Pancreas (tissue), 10 donors: Measurements from ENCODE around the gene TRIM62. TPM values are rescaled to one million over a fixed set of nuclear protein-coding genes. Genes with fewer than 3 reads are reported as not detected.

ENCODE experiments used
- ATAC-seq, 4 donors: fragments of 200-7000 bp; cut with Tn5 transposase; one replicate each; pipeline versions ENCODE4 v1.8.0 to v1.9.1; 2020; ENCODE audit warnings: mild to moderate bottlenecking in 4 of 4, moderate library complexity in 4 of 4
- DNase-seq, 6 donors: peaks; one replicate each; pipeline ENCODE4 v3.0.0-alpha.2; 2020
- FAIRE-seq: peaks from 2 replicates; lab custom pipeline; 2012; peaks lifted over from hg19 to GRCh38; lab: Jason Lieb, UNC
- H3K27ac ChIP-seq, 4 donors: fragments of 200-600 bp; sonication (generic); 1 replicate in 3 of 4; 2 replicates in 1 of 4; pipeline versions ENCODE4 v1.5.0 to v1.8.0; 2020
- H3K27me3 ChIP-seq, 4 donors: fragments of 200-600 bp; one replicate each; pipeline ENCODE4 v1.8.0; 2021
- H3K36me3 ChIP-seq, 3 donors: fragments of 200-600 bp; sonication (generic) in 1 of 3; one replicate each; pipeline versions ENCODE4 v1.5.0 to v1.8.0; 2020 to 2021
- H3K4me1 ChIP-seq, 3 donors: fragments of 200-600 bp; one replicate each; pipeline ENCODE4 v1.8.0; 2021
- H3K4me3 ChIP-seq, 4 donors: fragments of 200-600 bp; sonication (generic) in 2 of 4; one replicate each; pipeline versions ENCODE4 v1.5.0 to v1.8.0; 2020 to 2021
- H3K9me3 ChIP-seq, 4 donors: fragments of 200-600 bp; one replicate each; pipeline ENCODE4 v1.8.0; 2021
- CTCF ChIP-seq, 4 donors: fragments of 200-600 bp; sonication (generic) in 3 of 4; IDR thresholded peaks; one replicate each; pipeline versions ENCODE4 v1.5.0 to v1.8.0; 2021; ENCODE audit warnings: antibody characterized with exemption in 4 of 4
- WGBS, 2 donors: extraction: QIAGEN DNeasy Blood & Tissue Kit; methylation state at CpG; one replicate each; pipeline ENCODE4 v1.1.7; 2013; 5-methylcytosine and 5-hydroxymethylcytosine counted together
- intact Hi-C, 3 donors: fragments of 100-400 bp; cut with DNase I; formaldehyde crosslinking; loops; one replicate each; pipeline versions ENCODE4 v1.11.1 to v1.14.2; 2022
- polyA plus RNA-seq, 2 donors: library from polyadenylated mRNA; stranded (reverse); fragments of 200-250 nt; gene quantifications; one replicate each; pipeline ENCODE4 v1.2.3, GENCODE V29; 2013
- total RNA-seq, 6 donors: library from RNA; stranded (reverse); fragmentation: NEBNext Ultra II Directional in 4 of 6; extraction: Animal tissue kit (Norgen Biotek cat#: 25700) in 4 of 6; gene quantifications; one replicate each; pipeline versions ENCODE4 v1.2.1 to v1.2.4, GENCODE V29; 2021 to 2023
- donor health status: healthy with polysubstance abuse.
- donor health status: DM: no; HTN: no; CAD: no; lungs with moderate emphysema.
- donor health status: DM: no; HTN: no; CAD: no.
- donor health status: control.
- donor health status: control.
- donor health status: Bipolar disorder and iron deficiency.
- donor health status: DM: yes; HTN: yes; CAD: no.
- donor health status: DM: no; HTN: no; CAD: no.
- donor health status: DM: no; HTN: no; CAD: no.
- donor health status: DM: yes; HTN: yes; CAD: no.

The TRIM62 gene
- total and polyA plus RNA-seq, 8 donors: 1.6 to 4.3 (median 2.7) TPM

- Histone ChIP-seq H3K9me3 (no peaks in the 10 kb centered on the region), H3K27ac (no peak overlapping the region), H3K27me3 (no peaks in the 10 kb centered on the region), H3K4me3 (no peak overlapping the region), H3K36me3 (no peaks in the 10 kb centered on the region), H3K4me1 (no peaks in the 10 kb centered on the region)
- intact Hi-C loops: no loop called here
- no peak for TF ChIP-seq CTCF (IDR thresholded peaks at IDR 0.05)
- no peak for FAIRE-seq
- DNase-seq: no peak
- 66 to 86% methylated on average over 2 of the region's 2 CpGs for WGBS, 2 donors
- peak in 2 of 4 donors; percentile 29 to 56 for ATAC-seq
Observed at GRCh38 chr1:33152685-33153432, 29.0 kb downstream of the TRIM62 start.

GRCh38 chr1:33151116-33151515 is 30.7 kb downstream of the TRIM62 start:
- ATAC-seq (no peak), FAIRE-seq (no peak), DNase-seq (no peak)
- no peak overlapping the region for H3K27ac ChIP-seq
- 86 to 89% methylated on average over 7 of the region's 7 CpGs for WGBS, 2 donors
- TF ChIP-seq CTCF (IDR thresholded peaks at IDR 0.05): no peak
- no peaks in the 10 kb centered on the region for H3K36me3 ChIP-seq
- no peaks in the 10 kb centered on the region for H3K27me3 ChIP-seq
- no peak overlapping the region for H3K4me3 ChIP-seq
- no peaks in the 10 kb centered on the region for H3K4me1 ChIP-seq
- intact Hi-C loops: no loop called here
- no peaks in the 10 kb centered on the region for H3K9me3 ChIP-seq

- Histone ChIP-seq H3K4me1 (no peaks in the 10 kb centered on the region), H3K9me3 (no peaks in the 10 kb centered on the region), H3K27me3 (no peaks in the 10 kb centered on the region), H3K27ac (no peak overlapping the region), H3K4me3 (no peak overlapping the region), H3K36me3 (no peaks in the 10 kb centered on the region)
- intact Hi-C loops: no loop called here
- no peak for TF ChIP-seq CTCF (IDR thresholded peaks at IDR 0.05)
- ATAC-seq (no peak), DNase-seq (no peak), FAIRE-seq (no peak)
- WGBS, 2 donors: 90 to 93% methylated on average over 4 of the region's 4 CpGs
Observed at GRCh38 chr1:33150522-33150921, 31.3 kb downstream of the TRIM62 start.

GRCh38 chr1:33149453-33150190 is 32.2 kb downstream of the TRIM62 start:
- 65 to 68% methylated on average over 7 of the region's 7 CpGs for WGBS, 2 donors
- Histone ChIP-seq H3K27ac (no peak overlapping the region), H3K4me3 (no peak overlapping the region), H3K9me3 (no peaks in the 10 kb centered on the region), H3K27me3 (no peaks in the 10 kb centered on the region), H3K4me1 (no peaks in the 10 kb centered on the region), H3K36me3 (no peaks in the 10 kb centered on the region)
- DNase-seq (no peak), ATAC-seq (peak; percentile 46 to 85 (median 69)), FAIRE-seq (no peak)
- intact Hi-C loops: no loop called here
- no peak for TF ChIP-seq CTCF (IDR thresholded peaks at IDR 0.05)

GRCh38 chr1:33148615-33149014 is 33.2 kb downstream of the TRIM62 start:
- no peaks in the 10 kb centered on the region for H3K4me1 ChIP-seq
- TF ChIP-seq CTCF (IDR thresholded peaks at IDR 0.05): no peak
- intact Hi-C loops: no loop called here
- no peaks in the 10 kb centered on the region for H3K27me3 ChIP-seq
- no peak for DNase-seq
- H3K4me3 ChIP-seq: no peak overlapping the region
- WGBS, 2 donors: 74 to 83% methylated on average over 3 of the region's 3 CpGs
- no peak overlapping the region for H3K27ac ChIP-seq
- no peaks in the 10 kb centered on the region for H3K9me3 ChIP-seq
- no peak for ATAC-seq
- H3K36me3 ChIP-seq: no peaks in the 10 kb centered on the region
- FAIRE-seq: no peak
